H9 (cell line): Measurements from ENCODE around the gene DOLPP1. TPM values are rescaled to one million over a fixed set of nuclear protein-coding genes. Genes with fewer than 3 reads are reported as not detected.
A peak's percentile ranks its signal among the peaks of the same experiment; 100 is the strongest.

Source experiments
- DNase-seq: peaks from one replicate; pipeline ENCODE4 v3.0.0-alpha.2; 2017
- H2AFZ ChIP-seq: one replicate; pipeline ENCODE4 v1.6.1; 2013; ENCODE audit warnings: mild to moderate bottlenecking, low read length, control low read depth, moderate library complexity
- H2AK5ac ChIP-seq: 2 replicates; pipeline ENCODE4 v1.6.1; 2013; ENCODE audit warnings: low read length, control low read depth, mixed read lengths; ENCODE audit not compliant: insufficient read length
- H2BK120ac ChIP-seq: one replicate; pipeline ENCODE4 v1.6.1; 2013; ENCODE audit warnings: low read depth, mild to moderate bottlenecking, low read length, control low read depth, inconsistent platforms; ENCODE audit not compliant: poor library complexity, severe bottlenecking
- H2BK12ac ChIP-seq: 2 replicates; pipeline ENCODE4 v1.6.1; 2013; ENCODE audit warnings: low read length, control low read depth, mixed read lengths, low read depth; ENCODE audit not compliant: insufficient read length
- H2BK15ac ChIP-seq: 2 replicates; pipeline ENCODE4 v1.6.1; 2013; ENCODE audit warnings: low read depth, low read length, control low read depth
- H2BK20ac ChIP-seq: one replicate; pipeline ENCODE4 v1.6.1; 2013; ENCODE audit warnings: low read depth, mild to moderate bottlenecking, low read length, control low read depth, inconsistent platforms; ENCODE audit not compliant: poor library complexity, severe bottlenecking
- H2BK5ac ChIP-seq: 2 replicates; pipeline ENCODE4 v1.6.1; 2013; ENCODE audit warnings: low read length, control low read depth, mixed read lengths; ENCODE audit not compliant: insufficient read length
- H3K14ac ChIP-seq: 2 replicates; pipeline ENCODE4 v1.6.1; 2013; ENCODE audit warnings: low read length, control low read depth; ENCODE audit not compliant: insufficient read depth
- H3K18ac ChIP-seq: 2 replicates; pipeline ENCODE4 v1.6.1; 2013; ENCODE audit warnings: low read depth, mild to moderate bottlenecking, mixed read lengths, low read length, control low read depth; ENCODE audit not compliant: insufficient read length
- H3K23ac ChIP-seq: 2 replicates; pipeline ENCODE4 v1.6.1; 2013; ENCODE audit warnings: low read length, control low read depth, mixed read lengths, low read depth; ENCODE audit not compliant: insufficient read length
- H3K23me2 ChIP-seq: 2 replicates; pipeline ENCODE4 v1.6.1; 2013; ENCODE audit warnings: low read depth, mild to moderate bottlenecking, mixed read lengths, low read length, control low read depth; ENCODE audit not compliant: insufficient read length, poor library complexity, severe bottlenecking
- H3K27ac ChIP-seq: 2 replicates; pipeline ENCODE4 v1.5.1; 2013; ENCODE audit warnings: low read length, control low read depth, mixed read lengths, low read depth; ENCODE audit not compliant: insufficient read length
- H3K27me3 ChIP-seq: 2 replicates; pipeline ENCODE4 v1.6.1; 2013; ENCODE audit warnings: low read length, control low read depth, inconsistent platforms; ENCODE audit not compliant: insufficient read depth
- H3K4ac ChIP-seq: 2 replicates; pipeline ENCODE4 v1.6.1; 2013; ENCODE audit warnings: low read depth, mild to moderate bottlenecking, control low read depth, inconsistent platforms, low read length, moderate library complexity
- H3K4me1 ChIP-seq: 2 replicates; pipeline ENCODE4 v1.6.1; 2013; ENCODE audit warnings: low read length, control low read depth, inconsistent platforms; ENCODE audit not compliant: insufficient read depth
- H3K4me2 ChIP-seq: 2 replicates; pipeline ENCODE4 v1.6.1; 2013; ENCODE audit warnings: low read length, control low read depth, mixed read lengths; ENCODE audit not compliant: insufficient read length, insufficient read depth
- H3K56ac ChIP-seq: 2 replicates; pipeline ENCODE4 v1.6.1; 2013; ENCODE audit warnings: low read depth, mild to moderate bottlenecking, mixed read lengths, low read length, control low read depth; ENCODE audit not compliant: insufficient read length
- H3K79me1 ChIP-seq: 2 replicates; pipeline ENCODE4 v1.6.1; 2013; ENCODE audit warnings: low read depth, mild to moderate bottlenecking, moderate library complexity, low read length, control low read depth, inconsistent platforms; ENCODE audit not compliant: insufficient read depth, poor library complexity, severe bottlenecking
- H3K79me2 ChIP-seq: 2 replicates; pipeline ENCODE4 v1.6.1; 2013; ENCODE audit warnings: low read length, control low read depth, inconsistent platforms; ENCODE audit not compliant: insufficient read depth
- H3K9ac ChIP-seq: 2 replicates; pipeline ENCODE4 v1.6.1; 2013; ENCODE audit warnings: low read length, control low read depth, mixed read lengths; ENCODE audit not compliant: insufficient read length; ENCODE audit errors: extremely low read depth
- H3K9me3 ChIP-seq: one replicate; pipeline ENCODE4 v1.6.1; 2013; ENCODE audit warnings: low read depth, low read length, inconsistent platforms; ENCODE audit not compliant: control insufficient read depth
- H3T11ph ChIP-seq: one replicate; pipeline ENCODE4 v1.6.1; 2013; ENCODE audit warnings: mild to moderate bottlenecking, low read length, control low read depth, inconsistent platforms
- H4K20me1 ChIP-seq: one replicate; pipeline ENCODE4 v1.6.1; 2013; ENCODE audit not compliant: control insufficient read depth, insufficient read length, insufficient read depth
- H4K5ac ChIP-seq: 2 replicates; pipeline ENCODE4 v1.6.1; 2013; ENCODE audit warnings: low read depth, mild to moderate bottlenecking, mixed read lengths, low read length, control low read depth; ENCODE audit not compliant: insufficient read length
- H4K8ac ChIP-seq: replicated peaks from 2 replicates; pipeline ENCODE4 v1.6.1; 2013; ENCODE audit warnings: low read length, control low read depth, mixed read lengths, low read depth; ENCODE audit not compliant: insufficient read length
- H4K91ac ChIP-seq: 2 replicates; pipeline ENCODE4 v1.6.1; 2013; ENCODE audit warnings: low read depth, mild to moderate bottlenecking, moderate library complexity, mixed read lengths, low read length, control low read depth; ENCODE audit not compliant: insufficient read length
- H3K27ac Mint-ChIP-seq, 3 experiments: 2 replicates in 2 of 3; 3 replicates in 1 of 3; pipeline ENCODE4 v1.8.0; 2020 to 2021; ENCODE audit warnings: mixed read lengths in 3 of 3, mild to moderate bottlenecking in 1 of 3, moderate library complexity in 1 of 3
- H3K27me3 Mint-ChIP-seq: 2 replicates; pipeline ENCODE4 v1.8.0; 2021; ENCODE audit warnings: low read depth, mild to moderate bottlenecking, moderate library complexity, mixed read lengths
- H3K36me3 Mint-ChIP-seq, 3 experiments: 2 replicates in 2 of 3; 3 replicates in 1 of 3; pipeline ENCODE4 v1.8.0; 2020 to 2021; ENCODE audit warnings: low read depth in 3 of 3, mixed read lengths in 3 of 3; ENCODE audit not compliant: insufficient read depth in 1 of 3
- H3K4me1 Mint-ChIP-seq, 2 experiments: 2 replicates each; pipeline ENCODE4 v1.8.0; 2020; ENCODE audit warnings: mixed read lengths in 2 of 2
- H3K4me3 Mint-ChIP-seq, 2 experiments: 2 replicates in 1 of 2; 3 replicates in 1 of 2; pipeline ENCODE4 v1.8.0; 2020 to 2021; ENCODE audit warnings: mild to moderate bottlenecking in 2 of 2, mixed read lengths in 2 of 2, moderate library complexity in 1 of 2
- H3K9me3 Mint-ChIP-seq, 2 experiments: 2 replicates in 1 of 2; 3 replicates in 1 of 2; pipeline ENCODE4 v1.8.0; 2020; ENCODE audit warnings: mild to moderate bottlenecking in 2 of 2, mixed read lengths in 2 of 2, moderate library complexity in 1 of 2
- CTCF ChIP-seq: fragments of 200-600 bp; sonication (generic); conservative IDR thresholded peaks from 3 replicates; pipeline ENCODE4 v1.8.0; 2021; ENCODE audit warnings: antibody characterized with exemption, mild to moderate bottlenecking
- WGBS: extraction: QIAGEN DNeasy Blood & Tissue Kit; methylation state at CpG from one replicate; pipeline ENCODE4 v1.1.7; 2013; ENCODE audit warnings: missing lambda C conversion rate, low lambda C conversion rate, mixed read lengths; ENCODE audit not compliant: insufficient read length; ENCODE audit errors: extremely low coverage; 5-methylcytosine and 5-hydroxymethylcytosine counted together
- total RNA-seq: library from RNA; stranded (reverse); gene quantifications from 2 replicates; pipeline ENCODE4 v1.2.1, GENCODE V29; 2021

DOLPP1 gene
- total RNA-seq, 1 experiment from 2014 or later, result 42.6 TPM

DNA sequence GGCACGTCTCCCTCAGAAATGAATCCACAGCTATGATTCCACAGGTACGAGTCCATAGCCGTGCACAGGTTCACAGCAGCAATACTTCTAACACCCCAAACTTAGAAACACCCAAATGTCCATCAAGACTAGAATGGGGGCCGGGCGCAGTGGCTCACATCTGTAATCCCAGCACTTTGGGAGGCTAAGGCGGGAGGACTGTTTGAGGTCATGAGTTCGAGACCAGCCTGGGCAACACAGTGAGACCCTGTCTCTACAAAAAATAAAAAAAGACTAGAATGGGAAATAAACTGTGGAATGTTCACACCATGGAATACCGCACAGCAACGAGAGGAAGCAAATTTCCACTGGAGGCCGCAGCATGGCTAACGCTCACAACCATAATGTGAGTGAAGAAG lies 4.3 kb upstream of the DOLPP1 start:
- Histone ChIP-seq H4K91ac (no peak overlapping the region), H3K4me1 (no peaks in the 10 kb centered on the region; the same call in 1 of the 2 replicates), H2AK5ac (no peak overlapping the region), H2BK20ac (no peak overlapping the region), H3K4me2 (no peak overlapping the region), H3K27me3 (no peaks in the 10 kb centered on the region), H3K79me2 (peaks cover 2% of the 10 kb centered on the region; the same call in 1 of the 2 replicates), H3K14ac (no peak overlapping the region), H3K9ac (no peak overlapping the region), H2BK120ac (no peak overlapping the region), H3K23me2 (peaks cover 10% of the 10 kb centered on the region), H4K20me1 (no peaks in the 10 kb centered on the region), H3K23ac (no peak overlapping the region), H4K5ac (no peak overlapping the region), H3K27ac (no peak overlapping the region), H3K18ac (no peak overlapping the region), H3K4ac (no peak overlapping the region), H2BK15ac (no peak overlapping the region), H3T11ph (no peak overlapping the region), H4K8ac (no peak overlapping the region), H2BK5ac (no peak overlapping the region), H3K9me3 (no peaks in the 10 kb centered on the region), H2AFZ (no peak overlapping the region), H3K79me1 (peaks cover 2% of the 10 kb centered on the region), H2BK12ac (no peak overlapping the region), H3K56ac (no peak overlapping the region)
- Mint-ChIP-seq H3K36me3 (no peaks in the 10 kb centered on the region; a peak in 1 of 7 replicates), H3K4me1 (peaks cover 10 to 22% of the 10 kb centered on the region in 2 experiments), H3K27ac (peak overlapping the region in 1 of 3 experiments; percentile 90; a peak in 2 of 7 replicates), H3K4me3 (no peak overlapping the region), H3K9me3 (no peaks in the 10 kb centered on the region), H3K27me3 (peaks cover 3% of the 10 kb centered on the region; the same call in 1 of the 2 replicates)
- WGBS, result no CpG with 5 or more reads among the region's 11 CpGs
- no peak for TF ChIP-seq CTCF
- no peak for DNase-seq
